ENCODE results near the gene TMEM150B. TPM values are rescaled to one million over a fixed set of nuclear protein-coding genes. Genes with fewer than 3 reads are reported as not detected.

The TMEM150B gene
- total RNA-seq, 1 donor from 2014 or later = not detected

DNA sequence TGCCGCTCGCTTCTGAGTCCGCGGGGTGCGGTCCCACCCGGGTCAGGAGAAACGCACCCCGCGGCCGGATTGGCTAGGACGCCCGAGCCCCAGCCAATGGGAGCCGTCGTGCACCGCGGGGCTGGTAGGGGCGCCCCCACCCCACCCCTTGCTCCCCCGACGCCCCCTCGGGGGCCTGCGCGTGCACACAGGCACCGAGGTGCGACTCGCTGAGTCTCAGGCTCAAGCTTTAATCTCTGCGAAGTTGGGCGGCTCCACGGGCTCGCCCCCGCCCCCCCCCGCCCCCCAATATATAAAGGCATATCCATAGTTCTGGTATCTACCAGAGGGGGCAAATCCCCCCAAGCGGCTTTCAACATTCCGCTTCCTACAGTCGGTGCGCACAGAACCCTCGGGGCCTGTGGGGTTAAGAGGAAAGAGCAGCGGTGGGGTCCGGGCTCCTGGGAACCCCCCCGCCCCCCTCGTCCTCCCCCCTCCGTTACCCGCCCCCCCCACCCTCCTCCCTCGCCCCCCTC lies 29.6 kb upstream of the TMEM150B start, which contains the start of gene COX6B2:
Gene COX6B2 (minus strand): TSS at position 22 of the 515 bp plus-strand sequence. CDS start 198 bp downstream, outside the sequence.
- DNase-seq = no peak

GRCh38 chr19:55353803-55354697 lies 28.9 kb upstream of the TMEM150B start:
- DNase-seq = peak; percentile 60

- no peak for DNase-seq
These were observed 28.2 kb upstream of the TMEM150B start for GRCh38 chr19:55353356-55353802.

DNA sequence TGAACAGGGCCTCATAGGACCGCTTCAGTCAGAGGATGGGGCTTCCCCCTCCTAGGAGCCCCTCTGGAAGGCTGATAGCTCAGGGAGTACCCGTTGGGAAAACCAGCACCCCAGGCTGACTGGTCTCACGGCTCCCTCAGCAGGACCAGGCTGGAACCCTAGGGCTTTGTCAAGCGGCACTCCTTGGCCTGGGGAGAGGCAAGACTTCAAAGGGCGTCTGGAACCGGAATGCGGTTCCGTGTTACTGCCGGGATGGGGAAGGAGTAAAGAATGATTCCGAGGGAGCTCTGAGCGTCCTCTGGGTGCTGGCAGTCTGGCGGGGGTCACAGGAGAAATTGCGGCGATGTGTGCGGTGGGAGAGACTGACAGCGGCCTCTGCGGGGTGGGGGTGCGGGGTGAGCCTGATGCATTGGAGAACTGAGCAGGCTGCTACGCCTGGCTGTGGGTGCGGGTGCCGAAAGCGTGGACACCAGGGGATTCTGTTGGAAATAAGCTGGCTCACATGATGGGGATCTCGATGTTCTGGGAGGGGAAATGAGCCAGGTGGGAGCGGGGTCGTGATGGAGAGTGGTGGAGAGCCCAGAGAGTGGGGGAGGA lies 27.5 kb upstream of the TMEM150B start:
- no peak for DNase-seq

GRCh38 chr19:55352040-55352439 lies 26.9 kb upstream of the TMEM150B start:
- no peak for DNase-seq

DNA sequence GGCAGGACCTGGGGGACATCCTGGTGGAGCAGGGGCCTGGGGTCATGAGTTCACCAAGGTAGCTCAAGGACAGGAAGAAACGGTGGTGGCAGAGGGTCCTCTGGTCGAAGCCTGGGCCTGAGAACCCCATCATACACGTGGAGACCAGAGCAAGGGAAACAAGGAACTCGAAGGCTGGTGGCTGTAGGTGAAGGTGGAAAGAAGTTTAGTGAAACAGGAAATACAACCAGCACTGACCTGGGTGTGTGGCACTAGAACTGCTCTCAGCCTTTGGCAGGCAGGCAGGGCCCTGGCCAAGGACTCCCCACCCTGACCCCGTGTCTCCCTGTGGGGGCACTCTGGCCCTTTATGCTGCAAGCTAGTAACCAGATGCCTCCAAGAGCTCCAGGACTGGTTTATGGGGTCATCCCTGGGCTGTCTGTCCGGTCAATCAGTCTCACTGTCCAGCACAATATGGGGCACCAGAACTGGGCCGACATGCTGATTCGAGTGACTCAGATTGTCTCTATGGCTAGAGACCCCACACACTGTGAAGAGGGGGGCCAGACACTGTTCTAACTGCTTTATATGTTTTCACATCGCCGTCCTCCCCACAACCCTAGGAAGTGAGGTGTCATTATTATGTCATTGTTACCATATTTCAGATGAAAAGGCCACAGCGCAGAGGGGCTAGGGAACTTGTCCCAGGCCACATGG lies 25.6 kb upstream of the TMEM150B start:
- DNase-seq = no peak

DNA sequence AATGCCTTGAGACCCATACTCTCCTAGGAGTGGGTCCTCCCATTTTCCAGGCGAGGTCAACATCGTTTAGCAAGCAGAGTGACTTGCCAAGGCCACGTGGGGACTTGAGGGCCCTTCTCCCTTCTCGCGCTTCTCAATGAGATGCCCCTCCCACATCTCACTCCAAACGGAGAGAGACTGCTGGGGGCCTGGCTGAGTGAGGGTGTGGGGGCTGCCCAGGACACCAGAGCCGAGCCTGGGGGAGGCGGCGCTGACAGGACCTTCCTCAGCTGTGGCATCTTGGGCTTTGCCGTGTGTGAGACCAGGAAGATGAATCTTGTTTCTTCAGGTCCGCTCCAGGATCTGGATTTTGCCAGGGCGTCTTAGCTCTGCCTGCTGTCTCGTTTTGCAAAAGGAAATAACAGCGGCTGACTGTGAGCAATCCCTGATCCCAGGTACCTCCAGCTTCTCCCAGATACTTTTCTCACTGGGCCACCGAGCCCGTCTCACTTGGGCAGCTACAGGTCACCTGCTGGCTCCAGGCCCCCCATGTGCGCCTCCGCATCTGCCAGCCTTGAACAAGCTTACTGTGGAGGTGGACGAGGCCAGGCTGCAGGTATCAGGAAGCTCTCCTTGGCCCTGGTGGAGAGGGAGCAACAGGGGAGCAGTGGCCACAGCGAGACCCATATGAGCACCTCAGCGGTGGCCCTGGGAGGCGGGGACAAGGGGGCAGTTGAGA lies 23.3 kb upstream of the TMEM150B start:
- DNase-seq = no peak

- DNase-seq = no peak
These were observed 22.4 kb upstream of the TMEM150B start for GRCh38 chr19:55347442-55348009.

DNA sequence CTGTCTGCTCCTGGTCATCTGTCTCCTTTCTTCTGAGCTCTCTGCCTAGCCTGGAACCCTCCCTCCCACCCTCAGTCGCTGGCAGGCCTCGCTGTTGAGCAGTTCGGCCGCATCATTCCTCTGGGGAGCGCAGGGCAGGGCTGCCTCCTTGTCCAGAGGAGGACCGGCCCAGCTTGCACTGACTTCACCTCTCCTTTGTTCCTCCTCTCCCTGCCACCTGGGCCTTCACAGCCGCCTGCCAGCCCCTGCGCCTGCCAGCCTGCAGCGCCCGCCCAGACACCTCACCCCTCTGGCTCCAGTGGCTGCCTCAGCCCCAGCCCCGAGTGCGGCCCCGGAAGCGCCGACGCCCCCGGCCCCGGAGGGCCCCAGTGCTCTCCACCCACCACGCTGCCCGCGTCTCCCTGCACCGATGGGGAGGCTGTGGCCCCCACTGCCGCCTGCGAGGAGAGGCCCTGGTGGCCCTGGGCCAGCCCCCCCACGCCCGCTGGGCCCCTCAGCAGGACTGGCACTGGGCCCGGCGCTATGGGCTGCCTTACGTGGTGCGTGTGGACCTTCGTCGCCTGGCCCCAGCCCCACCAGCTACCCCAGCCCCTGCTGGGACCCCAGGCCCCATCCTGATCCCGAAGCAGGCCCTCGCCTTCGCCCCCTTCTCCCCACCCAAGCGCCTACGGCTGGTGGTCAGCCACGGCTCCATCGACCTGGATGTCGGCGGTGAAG lies 21.7 kb upstream of the TMEM150B start:
- no peak for DNase-seq

- DNase-seq = peak; percentile 85
These were observed 20.9 kb upstream of the TMEM150B start for GRCh38 chr19:55345818-55346724.

DNA sequence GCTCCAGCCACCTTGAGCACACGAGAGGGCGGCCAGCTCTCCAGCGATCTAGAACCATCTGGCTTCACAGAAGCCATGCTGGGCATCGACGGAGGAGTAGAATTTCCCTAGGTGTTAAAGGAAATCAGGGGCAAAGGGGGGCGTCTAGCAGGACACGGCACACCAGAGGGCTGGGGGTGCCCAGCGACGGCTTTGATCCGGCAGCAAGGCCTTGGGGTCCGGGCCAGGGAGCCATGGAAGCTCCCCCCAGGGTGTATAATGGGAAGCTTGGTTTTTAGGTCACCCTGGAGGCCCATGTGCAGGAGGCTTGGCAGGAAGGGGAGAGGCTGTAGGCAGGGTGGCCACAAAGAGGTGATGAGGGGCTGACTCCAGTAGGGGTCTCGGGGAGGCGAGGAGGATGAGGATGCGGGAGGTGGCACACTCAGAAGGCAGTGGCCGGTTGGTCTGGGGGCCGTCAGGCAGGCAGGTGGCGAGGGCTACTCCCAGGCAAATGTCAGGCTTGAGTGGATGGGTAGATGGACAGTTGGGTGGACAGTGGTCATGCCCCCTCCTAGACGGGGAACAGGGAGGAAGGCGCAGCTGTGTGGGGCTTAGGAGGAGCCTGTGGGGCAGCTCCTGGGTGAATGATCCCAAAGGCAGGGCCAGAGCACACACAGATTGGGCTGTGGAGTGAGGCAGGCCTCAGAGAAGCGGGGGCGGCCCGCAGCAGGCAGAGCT lies 20.1 kb upstream of the TMEM150B start:
- no peak for DNase-seq

DNA sequence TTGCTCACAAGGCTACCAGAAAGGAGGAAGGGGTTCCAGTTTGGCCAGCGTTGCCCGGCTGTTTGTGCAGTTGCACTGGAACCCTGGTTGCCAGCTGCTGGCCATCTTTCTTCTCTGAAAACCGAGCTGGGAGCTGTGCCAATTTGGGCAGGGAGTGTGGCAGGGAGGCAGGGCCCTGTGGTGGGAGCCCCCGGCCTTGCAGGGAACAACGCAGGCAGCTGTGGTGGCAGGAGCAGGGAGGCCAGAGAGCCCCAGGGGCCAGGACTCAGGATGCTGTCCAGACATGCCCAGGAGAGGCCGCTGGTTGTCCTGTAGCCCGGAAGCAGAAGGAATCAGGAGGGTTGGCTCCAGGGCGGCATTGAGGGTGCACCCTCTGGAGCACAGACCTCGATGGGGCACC lies 19.3 kb upstream of the TMEM150B start:
- peak; percentile 94 for DNase-seq

GRCh38 chr19:55341595-55342531 lies 16.7 kb upstream of the TMEM150B start:
- no peak for DNase-seq

- DNase-seq = peak; percentile 93
These were observed 16.0 kb upstream of the TMEM150B start for GRCh38 chr19:55341171-55341588.

GRCh38 chr19:55340784-55341147 lies 15.6 kb upstream of the TMEM150B start:
- no peak for DNase-seq

GRCh38 chr19:55339889-55340783 lies 15.0 kb upstream of the TMEM150B start:
- peak; percentile 27 for DNase-seq
